ENCODE results near the gene CPN1.
A peak's percentile ranks its signal among the peaks of the same experiment; 100 is the strongest.

The CPN1 gene

DNA sequence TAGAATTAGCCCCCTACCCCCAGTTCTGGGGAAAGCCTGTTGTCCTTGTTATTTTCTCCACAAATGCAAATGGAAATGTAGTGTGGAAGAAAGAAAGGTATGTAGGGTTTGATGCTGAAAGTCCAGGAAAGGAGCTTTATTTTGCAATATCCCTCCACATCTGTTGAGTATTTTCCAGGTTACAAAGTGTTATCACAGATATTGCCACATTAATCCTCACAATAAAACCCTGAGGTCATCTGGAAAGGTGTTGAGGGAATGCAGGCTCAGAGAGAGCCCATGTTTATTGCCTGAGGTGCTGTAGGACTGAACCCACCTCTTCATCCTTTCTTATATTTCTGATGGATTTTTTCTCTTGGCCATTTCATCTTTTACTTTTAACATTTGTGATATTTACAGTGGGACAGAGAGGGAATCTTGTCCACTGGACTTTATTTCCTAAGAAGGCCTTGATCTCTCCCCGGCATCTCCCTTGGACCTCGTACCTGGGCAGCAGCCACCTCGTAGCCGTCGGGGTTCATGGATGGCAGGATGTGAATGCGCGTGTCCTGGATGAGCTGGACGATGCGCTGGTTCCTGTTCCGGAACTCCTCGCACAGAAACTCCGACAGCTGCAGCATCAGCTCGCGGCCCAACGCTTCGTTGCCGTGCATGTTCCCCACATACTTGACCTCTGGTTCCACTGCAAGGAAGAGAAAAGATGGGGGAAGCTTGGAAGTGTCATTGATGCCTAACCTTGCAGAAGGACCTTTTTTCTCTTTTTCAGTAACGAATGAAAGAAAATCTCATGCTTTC lies 6.0 kb downstream of the CPN1 start:
- DNase-seq = no peak

DNA sequence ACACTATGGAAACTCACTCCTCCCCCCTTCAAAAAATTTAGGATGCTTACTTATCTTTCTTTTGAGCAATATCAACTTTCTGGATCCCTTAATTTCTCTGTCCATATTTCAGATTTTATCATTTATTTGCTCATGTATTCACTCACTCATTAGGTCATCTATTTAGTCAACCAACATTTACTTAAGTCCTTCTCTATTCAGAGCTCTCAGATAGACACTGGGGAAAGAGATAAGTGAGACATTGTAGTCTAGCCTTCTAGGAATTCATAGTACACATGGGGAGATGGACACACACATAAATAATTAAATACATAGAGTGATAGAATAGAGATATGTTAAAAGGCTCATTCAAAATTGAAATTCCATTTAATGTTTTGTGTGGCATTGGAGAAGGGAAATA lies 9.2 kb downstream of the CPN1 start:
- no peak for DNase-seq

DNA sequence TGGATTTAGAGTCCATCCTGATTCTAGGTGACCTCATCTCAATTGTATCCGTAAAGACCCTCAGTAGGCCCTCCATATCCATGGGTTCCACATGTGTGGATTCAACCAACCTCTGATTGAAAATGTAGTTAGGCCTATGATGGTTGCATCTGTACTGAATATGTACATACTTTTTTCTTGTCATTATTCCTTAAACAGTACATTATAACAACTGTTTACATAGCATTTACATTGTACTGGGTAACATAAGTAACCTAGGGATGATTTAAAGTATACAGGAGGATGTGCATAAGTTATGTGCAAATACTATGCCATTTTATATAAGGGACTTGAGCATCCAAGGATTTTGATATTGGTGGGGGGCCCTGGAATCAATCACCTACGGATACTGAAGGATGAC lies 10.1 kb downstream of the CPN1 start:
- DNase-seq = no peak

DNA sequence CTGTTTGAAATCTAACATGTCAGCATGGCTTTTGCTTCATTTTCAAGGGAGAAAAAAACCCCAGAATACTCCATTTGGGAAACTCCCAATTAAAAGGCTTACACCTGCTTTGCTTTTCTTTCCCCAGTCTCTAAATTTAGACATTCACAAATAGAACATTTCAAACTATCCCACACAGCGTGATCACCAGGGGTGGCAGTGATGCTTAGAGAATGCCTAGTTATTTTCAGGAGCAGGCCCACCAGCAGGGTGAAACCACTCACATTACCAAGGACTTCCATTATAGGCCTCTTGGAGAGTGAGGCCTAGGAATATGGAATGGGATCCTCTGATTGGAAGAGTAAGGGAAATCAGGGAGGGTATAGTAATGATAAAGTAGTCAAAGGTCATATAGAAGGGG lies 14.2 kb downstream of the CPN1 start:
- no peak for DNase-seq

DNA sequence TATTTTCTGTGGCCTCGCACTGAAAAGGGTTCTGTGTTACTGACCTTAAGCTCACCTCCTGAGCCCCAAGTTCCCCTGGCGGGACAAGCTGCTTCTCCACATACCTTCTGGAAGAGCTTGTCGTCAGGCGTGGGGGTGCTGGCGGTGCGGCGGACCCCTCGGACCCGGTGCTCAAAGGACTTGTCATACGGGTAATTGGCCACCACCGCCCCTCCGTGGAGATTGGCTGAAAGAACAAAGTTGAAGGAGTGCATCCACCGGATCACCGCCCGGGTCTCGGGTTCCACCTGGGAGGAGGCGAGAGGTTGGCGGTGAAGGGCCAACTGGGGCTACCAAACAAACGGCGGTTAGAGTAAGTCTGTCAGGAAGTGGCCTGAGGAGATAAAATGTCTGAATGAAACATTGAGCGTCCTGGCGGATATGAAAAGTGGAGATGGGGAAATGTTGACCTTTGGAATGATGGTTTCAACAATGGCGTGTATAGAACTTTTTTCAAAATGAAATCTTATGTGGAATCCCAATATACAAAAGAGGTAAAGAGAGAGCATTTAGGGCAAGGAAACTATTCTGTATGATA lies 16.5 kb downstream of the CPN1 start:
- DNase-seq = no peak

DNA sequence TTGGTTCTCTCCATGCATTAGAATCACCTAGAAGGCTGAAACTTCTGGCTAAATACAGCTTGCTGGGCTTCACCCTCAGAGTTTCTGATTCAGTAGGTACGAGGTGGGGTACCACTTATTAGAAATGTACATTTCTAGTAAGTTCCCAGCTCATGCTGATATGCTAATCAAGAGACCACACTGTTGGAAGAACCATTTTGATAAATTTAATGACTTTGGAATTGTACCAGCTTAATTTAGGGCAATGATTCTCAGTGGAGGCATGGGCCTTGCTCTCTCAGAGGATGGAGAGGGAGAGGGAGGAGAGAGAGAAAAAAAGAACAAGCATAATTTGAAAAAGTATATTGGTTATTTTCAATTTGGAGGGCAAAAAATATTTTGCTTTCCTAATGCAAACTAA lies 20.3 kb downstream of the CPN1 start:
- DNase-seq = no peak

DNA sequence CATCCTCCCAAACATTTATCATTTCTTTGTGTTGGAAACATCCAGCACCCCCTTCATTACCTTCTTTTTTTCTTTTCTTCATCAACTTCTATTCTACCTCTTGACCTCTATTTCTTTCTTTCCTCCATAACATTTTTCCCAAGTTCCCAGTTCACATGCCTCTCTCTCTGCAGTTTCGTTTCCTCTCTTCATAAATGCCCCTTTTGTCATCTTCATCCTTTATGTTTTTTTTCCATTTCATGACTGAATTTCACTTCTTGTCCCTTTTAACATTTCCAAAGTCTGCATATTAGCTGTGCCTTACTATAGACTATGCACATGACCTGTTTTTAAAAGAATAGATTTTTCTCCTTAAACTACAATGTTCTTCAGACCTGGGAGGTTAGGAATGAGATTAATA lies 23.7 kb downstream of the CPN1 start:
- no peak for DNase-seq

DNA sequence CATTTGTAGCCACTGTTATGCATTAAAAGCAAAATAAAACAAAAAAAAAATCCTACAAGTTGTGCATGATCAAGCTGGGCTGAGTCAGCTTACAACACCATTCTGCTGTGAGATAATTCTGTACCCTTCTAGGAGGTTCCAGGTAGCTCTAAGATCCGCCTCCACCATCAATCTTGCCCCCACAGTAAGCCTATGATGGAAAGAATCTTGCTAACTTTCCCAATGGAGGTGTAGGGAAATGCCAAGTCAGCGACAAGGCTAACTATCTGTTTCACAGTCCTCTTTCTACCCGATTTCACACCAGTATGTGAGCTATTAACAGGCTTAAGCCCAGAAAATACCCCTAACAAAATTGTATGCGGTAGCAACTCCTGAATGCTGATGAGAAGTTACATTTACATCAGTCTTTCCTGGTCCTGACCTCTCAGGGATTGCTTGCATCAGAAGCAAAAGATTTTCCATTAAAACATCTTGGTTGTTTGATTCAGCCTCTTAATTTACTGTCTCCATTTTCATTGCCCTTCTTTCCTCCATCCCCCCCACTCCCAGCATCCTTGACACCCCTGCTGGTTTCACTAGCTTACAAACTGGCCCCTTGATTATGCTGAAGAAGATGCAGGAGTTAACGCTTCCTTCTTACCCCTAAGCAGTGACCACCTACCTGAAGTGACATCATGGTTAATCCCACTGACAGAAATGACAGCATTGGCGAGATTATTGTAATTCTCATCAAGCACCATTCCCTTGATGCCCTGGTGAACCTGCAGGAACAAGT lies 27.8 kb downstream of the CPN1 start:
- no peak for DNase-seq

DNA sequence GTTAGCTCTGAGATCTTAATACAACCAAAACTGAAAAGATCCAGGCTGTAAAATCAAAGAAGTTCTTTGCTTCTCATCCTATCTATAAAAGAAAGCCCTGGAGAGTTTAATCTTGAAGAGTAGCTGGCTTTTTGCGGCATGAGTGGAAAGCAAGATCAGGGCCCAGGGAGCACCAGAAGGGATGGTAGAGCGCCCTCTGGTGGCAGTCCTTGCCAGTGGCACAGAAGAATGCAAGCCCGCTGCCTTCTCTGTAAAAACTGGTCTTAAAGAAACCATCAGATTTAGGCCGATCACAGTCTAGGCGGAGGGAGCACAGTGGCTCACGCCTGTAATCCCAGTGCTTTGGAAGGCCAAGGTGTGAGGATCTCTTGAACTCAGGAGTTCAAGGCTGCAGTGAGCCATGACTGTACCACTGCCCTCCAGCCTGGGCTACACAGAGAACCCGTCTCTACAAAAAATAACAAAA lies 35.6 kb downstream of the CPN1 start:
- peak; percentile 49 for DNase-seq

DNA sequence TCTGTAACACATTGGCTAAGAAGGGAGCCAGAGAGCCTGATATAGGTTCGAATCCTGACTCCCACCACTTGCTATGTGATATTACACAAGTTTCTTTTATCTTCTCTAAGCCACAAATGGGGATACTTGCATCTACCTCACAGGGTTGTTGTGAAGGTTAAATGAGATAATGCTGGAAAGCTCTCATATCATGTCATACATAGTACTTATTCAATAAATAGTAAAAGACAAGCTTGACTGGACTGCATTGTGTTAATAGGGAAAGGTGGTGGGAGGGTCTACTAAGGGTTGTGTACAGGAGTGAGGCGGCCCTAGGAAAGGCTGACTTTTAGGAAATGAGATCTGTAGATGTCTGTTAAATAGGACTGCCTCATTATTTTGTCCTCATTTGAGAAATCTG lies 36.1 kb downstream of the CPN1 start:
- no peak for DNase-seq

DNA sequence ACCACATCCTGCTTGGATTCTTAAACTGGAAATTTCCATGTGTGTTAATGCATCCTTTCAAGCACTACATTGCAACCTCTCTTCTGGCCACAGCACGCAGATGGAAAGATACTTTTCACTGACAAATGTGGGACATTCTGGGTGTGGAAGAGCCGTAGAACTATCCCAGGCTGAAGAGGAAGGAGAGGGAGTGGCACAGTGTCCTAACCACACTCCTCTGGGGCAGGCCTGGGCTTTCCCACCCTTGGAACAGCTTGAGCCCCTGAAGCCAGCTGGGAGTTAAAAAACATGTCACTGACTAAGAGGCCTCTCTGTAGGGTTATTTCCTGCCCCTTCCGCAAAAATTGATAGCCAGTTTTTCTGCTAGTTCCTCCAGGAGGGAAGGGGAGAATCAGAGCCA lies 37.9 kb downstream of the CPN1 start:
- DNase-seq = no peak

DNA sequence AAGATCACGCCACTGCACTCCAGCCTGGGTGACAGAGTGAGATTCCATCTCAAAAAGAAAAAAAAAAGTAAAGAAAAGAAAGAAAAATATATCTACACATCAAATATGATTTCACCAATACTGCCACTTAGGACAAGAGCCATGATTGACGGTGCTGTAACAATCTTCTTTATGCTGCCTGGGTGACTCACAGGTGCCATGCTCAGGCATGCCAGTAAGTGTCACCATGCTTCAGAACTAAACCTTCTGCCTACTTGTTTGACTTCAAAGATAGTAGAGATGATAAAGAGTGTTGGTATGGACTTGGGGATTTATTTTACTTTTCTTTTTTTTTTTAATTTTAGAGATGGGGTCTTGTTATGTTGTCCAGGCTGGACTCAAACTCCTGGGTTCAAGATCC lies 38.3 kb downstream of the CPN1 start:
- DNase-seq = no peak

DNA sequence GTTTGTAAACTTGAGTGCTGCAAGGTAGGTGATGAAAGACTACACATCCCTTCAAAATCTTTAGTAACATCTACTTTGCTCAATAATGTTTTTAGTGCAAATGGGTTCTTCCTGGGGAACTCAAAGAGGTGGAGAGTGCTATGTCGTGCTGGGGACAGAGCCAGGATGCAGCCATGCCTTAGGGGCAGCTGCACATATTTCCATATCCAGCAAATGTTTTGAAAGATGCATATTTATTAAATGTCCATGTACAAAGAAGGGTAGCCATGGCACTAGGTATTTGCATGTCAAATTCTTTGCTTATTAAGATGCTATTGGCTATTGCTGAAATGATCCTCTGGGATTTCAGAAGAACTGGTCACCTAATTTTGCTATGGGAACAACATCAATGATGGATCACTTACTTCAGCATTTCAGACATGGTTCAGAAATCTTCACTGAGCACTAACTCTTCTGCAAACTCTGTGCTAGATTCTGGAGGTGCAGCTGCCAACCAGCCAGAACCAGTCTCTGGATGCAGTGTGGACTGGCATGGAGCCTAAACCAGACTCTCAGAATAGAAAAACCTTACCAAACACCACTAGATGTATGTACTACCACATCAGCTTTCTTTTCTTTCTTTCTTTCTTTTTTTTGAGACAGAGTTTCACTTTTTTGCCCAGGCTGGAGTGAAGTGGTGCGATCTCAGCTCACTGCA lies 40.2 kb downstream of the CPN1 start:
- DNase-seq = no peak

DNA sequence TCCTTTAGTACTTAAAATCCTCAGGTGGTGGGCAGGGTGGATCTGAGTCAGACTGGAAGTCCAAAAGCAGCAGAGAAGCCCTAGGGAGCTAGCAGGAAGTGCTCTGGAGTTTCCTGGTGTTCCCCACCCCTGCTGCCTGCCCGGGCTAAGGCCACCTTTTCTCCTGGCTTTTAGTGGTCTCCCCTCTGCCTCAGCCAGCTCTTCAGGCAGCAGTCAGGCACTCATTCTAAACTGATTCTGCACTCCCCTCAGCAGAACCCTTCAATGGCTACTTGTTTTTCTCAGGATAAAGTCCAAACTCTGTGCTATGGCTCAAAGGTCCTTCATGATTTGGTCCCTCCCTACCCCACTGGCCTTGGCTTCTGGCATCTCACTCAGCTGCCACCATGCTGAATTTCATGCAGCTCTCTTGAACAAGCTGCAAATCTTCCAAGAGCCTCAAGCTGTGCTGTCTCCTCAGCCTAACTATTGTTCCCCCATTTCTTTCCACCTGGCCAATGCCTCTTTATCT lies 43.1 kb downstream of the CPN1 start:
- no peak for DNase-seq

DNA sequence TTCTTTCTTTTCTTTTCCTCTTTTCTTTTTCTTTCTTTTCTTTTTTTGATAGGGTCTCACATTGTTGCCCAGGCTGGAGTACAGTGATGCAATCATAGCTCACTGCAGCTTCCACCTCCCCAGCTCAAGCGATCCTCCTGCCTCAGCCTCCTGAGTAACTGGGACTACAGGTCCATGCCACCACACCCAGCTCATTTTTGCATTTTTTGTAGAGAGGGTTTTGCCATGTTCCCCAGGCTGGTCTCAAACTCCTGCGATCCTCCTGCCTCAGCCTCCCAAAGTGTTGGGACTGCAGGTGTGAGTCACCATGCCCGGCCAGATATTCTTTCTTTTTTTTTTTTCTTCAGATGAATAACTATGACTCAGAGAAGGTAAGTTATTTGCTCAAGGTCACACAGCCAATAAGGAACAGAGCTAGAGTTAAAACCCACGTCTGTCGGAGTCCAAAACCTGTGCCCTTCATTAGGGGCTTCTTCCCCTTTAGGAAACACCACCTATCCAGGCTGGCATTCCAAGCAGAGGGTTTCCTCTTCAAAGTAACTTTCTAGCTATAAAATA lies 43.8 kb downstream of the CPN1 start:
- DNase-seq = no peak

DNA sequence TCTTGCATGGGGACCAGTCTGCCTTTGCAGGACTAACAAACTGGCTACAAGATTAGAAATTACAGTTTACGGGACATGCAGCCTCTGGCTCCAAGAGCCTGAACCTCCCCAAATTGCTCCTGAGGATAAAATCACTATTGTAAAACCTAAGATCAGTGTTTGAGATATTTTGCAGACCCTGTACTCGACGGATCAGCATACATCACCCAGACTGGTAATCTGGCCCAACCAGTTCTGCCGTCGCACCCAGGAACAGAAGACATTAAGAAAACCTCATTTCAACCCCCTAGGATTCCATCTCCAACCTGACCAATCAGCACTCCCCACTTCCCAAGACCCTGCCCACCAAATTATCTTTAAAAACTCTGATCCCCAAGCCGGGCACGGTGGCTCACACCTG lies 44.8 kb downstream of the CPN1 start:
- DNase-seq = no peak

DNA sequence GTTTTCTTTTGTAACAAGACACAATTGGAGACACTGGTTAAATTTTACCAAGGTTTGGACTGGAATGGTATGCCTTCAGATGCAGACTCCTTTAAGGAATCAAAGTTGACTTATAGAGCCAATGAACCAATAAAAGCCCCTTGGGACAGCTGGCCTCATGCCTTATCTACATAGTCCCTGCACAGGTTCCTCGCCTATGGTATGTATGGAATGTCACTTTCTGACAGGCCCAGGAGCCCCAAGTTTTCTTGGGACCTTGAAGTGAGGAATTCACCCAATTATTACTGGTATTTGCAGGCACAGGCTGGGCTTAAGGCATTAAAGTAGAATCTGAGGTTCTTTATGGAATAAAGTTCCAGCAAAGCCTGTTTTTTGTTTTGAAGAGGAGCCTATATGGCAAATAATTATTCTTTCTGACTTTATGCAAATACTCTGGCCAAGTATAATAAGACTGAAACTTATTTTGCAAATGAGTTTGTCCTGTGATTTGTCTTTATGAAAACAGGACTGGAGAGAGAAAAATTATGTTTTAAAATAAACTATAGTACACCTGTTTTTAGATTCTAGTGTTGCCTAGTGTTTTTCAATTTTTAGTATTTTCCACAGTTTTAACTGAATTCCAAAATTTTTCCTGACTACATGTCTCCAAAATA lies 47.8 kb downstream of the CPN1 start:
- DNase-seq = no peak

DNA sequence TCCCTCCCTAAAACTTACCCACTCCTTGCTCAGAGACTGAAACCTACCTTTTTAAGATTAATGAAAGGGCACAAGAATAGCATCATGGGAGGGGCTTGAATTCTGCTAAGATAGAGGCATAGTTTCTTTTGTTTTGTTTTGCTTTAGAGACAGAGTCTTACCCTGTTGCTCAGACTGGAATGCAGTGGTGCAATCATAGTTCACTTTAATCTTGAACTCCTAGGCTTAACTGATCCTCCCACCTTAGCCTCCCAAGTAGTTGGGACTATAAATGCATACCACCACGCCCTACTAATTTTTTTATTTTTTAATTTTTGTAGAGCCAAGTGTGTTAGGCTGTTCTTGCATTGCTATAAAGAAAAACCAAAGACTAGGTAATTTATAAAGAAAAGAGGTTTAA lies 54.3 kb downstream of the CPN1 start:
- no peak for DNase-seq

DNA sequence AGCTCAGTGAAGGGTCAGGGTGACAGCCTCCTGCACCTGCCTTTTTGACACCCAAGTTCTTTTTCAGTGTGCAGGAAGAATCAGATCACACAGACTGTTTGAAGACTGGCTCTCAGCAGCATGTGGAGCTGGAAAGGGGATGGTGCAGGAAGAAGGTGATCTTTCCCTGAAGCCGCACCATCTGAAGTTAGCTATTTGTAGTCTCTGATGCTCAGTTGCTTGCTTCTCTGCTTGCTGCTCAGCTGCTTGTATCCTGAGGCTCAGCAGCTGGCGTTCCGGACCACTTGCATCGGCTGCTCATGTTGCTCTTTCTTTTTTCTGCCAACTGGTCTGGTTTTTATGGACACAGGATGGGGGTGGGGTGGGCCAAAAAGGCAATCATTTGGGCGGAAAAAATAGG lies 56.1 kb downstream of the CPN1 start:
- peak; percentile 23 for DNase-seq

DNA sequence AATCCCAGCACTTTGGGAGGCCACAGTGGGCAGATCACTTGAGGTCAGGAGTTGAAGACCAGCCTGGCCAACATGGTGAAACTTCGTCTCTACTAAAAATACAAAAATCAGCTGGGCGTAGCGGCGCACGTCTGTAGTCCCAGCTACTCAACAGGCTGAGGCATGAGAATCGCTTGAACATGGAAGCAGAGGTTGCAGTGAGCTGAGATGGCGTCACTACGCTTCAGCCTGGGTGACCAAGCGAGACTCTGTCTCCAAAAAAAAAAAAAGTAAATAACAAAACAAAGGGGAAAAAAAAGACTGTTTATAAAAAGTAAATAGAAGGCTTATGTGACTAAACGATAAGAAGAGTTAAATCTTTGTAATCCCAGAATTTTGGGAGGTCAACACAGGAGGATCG lies 56.9 kb downstream of the CPN1 start:
- DNase-seq = no peak

DNA sequence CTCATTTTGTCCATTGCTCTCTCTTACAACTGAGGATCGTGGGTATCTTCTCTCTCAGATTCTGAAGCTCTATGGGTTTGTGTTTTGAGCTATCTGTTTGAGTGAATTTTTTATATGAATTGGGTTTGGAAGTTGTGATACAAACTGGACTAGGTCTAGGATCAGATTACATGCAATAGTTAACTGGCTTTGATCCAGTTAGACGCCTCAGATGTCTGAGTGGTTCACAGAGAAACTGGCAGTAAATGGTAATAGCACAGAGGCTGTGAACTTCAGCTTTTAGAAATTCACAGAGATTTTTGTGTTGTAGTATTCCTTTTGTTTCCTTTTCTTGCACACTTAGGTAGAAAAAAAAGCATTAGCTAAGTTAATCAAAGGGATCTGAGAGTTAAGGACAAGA lies 59.3 kb downstream of the CPN1 start:
- no peak for DNase-seq

DNA sequence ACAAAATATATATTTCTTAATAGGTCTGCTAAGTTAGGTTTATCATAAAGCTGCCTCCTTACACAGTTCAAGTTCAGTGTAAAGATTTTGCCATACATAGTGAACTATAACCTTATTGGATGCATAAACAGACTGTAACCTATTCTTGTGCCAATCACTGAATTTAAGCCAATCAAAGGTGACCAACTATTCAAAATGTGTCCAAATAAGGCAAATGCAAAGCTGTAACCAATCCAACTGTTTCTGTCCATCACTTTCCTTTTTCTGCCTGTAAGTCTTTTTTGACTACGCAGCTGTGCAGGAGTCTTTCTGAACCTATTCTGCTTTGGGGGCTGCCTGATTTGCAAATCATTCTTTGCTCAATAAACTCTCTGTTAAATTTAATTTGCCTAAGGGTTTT lies 60.3 kb downstream of the CPN1 start:
- no peak for DNase-seq

DNA sequence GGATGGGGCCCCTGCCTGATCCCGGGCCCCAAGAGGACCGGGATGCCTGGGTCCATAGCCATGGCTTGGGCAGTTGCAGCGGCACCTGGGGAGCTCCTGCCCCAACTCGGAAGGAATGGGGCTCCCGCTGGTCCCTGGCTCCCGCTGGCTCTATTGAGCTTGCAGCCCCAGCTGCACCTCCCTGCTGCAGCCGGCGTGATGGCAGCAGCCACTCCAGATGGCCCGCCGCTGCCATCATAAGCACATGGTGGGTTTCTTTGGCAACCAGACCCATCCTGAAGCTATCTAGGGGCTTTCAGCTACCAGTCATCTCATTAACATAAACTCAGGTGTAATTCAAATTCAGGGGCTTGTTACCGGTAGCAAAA lies 60.8 kb downstream of the CPN1 start:
- peak; percentile 24 for DNase-seq

Measured in NCI-H1092 (cell line).